IMR-90 (cell line): Measurements from ENCODE around the gene ZNF565. TPM values are rescaled to one million over a fixed set of nuclear protein-coding genes. Genes with fewer than 3 reads are reported as not detected.

Experiments
- ATAC-seq: fragments of 200-7000 bp; cut with Tn5 transposase; 2 replicates; pipeline ENCODE4 v1.9.1; 2020; ENCODE audit warnings: low read depth, mild to moderate bottlenecking, moderate library complexity
- BruUV-seq: library from RNA; stranded (reverse); fragments of 400-500 nt; replicated peaks from 2 replicates; lab custom pipeline; 2021; lab: Mats Ljungman, UMichigan
- CTCF ChIA-PET: fragments of 300-600 bp; formaldehyde crosslinking; extraction: SDS; loops from one replicate; lab custom pipeline; 2021; ENCODE audit warnings: antibody characterized with exemption; lab: Yijun Ruan, JAX
- POLR2A ChIA-PET: fragments of 300-600 bp; sonication (Branson Sonifier 250); formaldehyde crosslinking; loops from one replicate; lab custom pipeline; 2022; ENCODE audit warnings: antibody characterized with exemption; ENCODE audit not compliant: unreplicated experiment; lab: Charles Lee
- DNase-seq: peaks from one replicate; pipeline ENCODE4 v3.0.0; 2013
- H2AFZ ChIP-seq: replicated peaks from 2 replicates; pipeline ENCODE3; 2013; ENCODE audit warnings: low read length, mild to moderate bottlenecking; ENCODE audit not compliant: poor library complexity
- H2AK5ac ChIP-seq: 2 replicates; pipeline ENCODE4 v1.6.1; 2013; ENCODE audit warnings: low read depth, low read length, inconsistent platforms
- H2AK9ac ChIP-seq: replicated peaks from 2 replicates; pipeline ENCODE3; 2013; ENCODE audit warnings: mild to moderate bottlenecking, low read depth, low read length, moderate library complexity; ENCODE audit not compliant: poor library complexity
- H2BK120ac ChIP-seq: 2 replicates; pipeline ENCODE4 v1.6.1; 2013; ENCODE audit warnings: low read depth, low read length, inconsistent platforms
- H2BK15ac ChIP-seq: 3 replicates; pipeline ENCODE4 v1.6.1; 2013; ENCODE audit warnings: low read depth, low read length, inconsistent platforms
- H2BK20ac ChIP-seq: 2 replicates; pipeline ENCODE4 v1.6.1; 2013; ENCODE audit warnings: low read depth, mild to moderate bottlenecking, inconsistent platforms, low read length, moderate library complexity
- H2BK5ac ChIP-seq: 2 replicates; pipeline ENCODE4 v1.6.1; 2013; ENCODE audit warnings: mild to moderate bottlenecking, low read depth, low read length, inconsistent platforms; ENCODE audit not compliant: poor library complexity, severe bottlenecking
- H3K14ac ChIP-seq: replicated peaks from 2 replicates; pipeline ENCODE4 v1.6.1; 2013; ENCODE audit warnings: low read depth, low read length, inconsistent platforms
- H3K18ac ChIP-seq: 2 replicates; pipeline ENCODE4 v1.6.1; 2013; ENCODE audit warnings: low read depth, low read length, control low read depth
- H3K23ac ChIP-seq: 2 replicates; pipeline ENCODE4 v1.6.1; 2013; ENCODE audit warnings: low read depth, low read length, inconsistent platforms
- H3K27ac ChIP-seq: 2 replicates; pipeline ENCODE4 v1.5.1; 2013; ENCODE audit warnings: mild to moderate bottlenecking, control low read depth, low read length; ENCODE audit not compliant: insufficient read depth
- H3K27me3 ChIP-seq: 2 replicates; pipeline ENCODE4 v1.6.1; 2013; ENCODE audit warnings: low read length; ENCODE audit not compliant: control insufficient read depth, insufficient read depth
- H3K36me3 ChIP-seq: 2 replicates; pipeline ENCODE4 v1.6.1; 2013; ENCODE audit warnings: low read length, mixed read lengths; ENCODE audit not compliant: control insufficient read depth, insufficient read depth
- H3K4ac ChIP-seq: 2 replicates; pipeline ENCODE4 v1.6.1; 2013; ENCODE audit warnings: low read depth, low read length, inconsistent platforms
- H3K4me1 ChIP-seq: 2 replicates; pipeline ENCODE4 v1.6.1; 2013; ENCODE audit warnings: low read length, mixed read lengths; ENCODE audit not compliant: control insufficient read depth, insufficient read depth
- H3K4me2 ChIP-seq: 2 replicates; pipeline ENCODE4 v1.6.1; 2013; ENCODE audit warnings: low read depth, mild to moderate bottlenecking, control low read depth, low read length, moderate library complexity
- H3K4me3 ChIP-seq: 2 replicates; pipeline ENCODE4 v1.5.1; 2013; ENCODE audit warnings: low read depth, mild to moderate bottlenecking, control low read depth, low read length, moderate library complexity; ENCODE audit not compliant: insufficient read depth
- H3K56ac ChIP-seq: 2 replicates; pipeline ENCODE4 v1.6.1; 2013; ENCODE audit warnings: low read length, inconsistent platforms; ENCODE audit not compliant: insufficient read depth; ENCODE audit errors: extremely low read depth
- H3K79me1 ChIP-seq, 2 experiments: 2 replicates each; pipeline ENCODE4 v1.6.1; 2013; ENCODE audit warnings: low read length in 2 of 2, inconsistent platforms in 1 of 2, low read depth in 1 of 2
- H3K9ac ChIP-seq: 2 replicates; pipeline ENCODE4 v1.6.1; 2013; ENCODE audit warnings: low read depth, low read length, control low read depth
- H3K9me1 ChIP-seq: 2 replicates; pipeline ENCODE4 v1.6.1; 2013; ENCODE audit warnings: low read length, inconsistent platforms; ENCODE audit not compliant: insufficient read depth
- H3K9me3 ChIP-seq: 2 replicates; pipeline ENCODE4 v1.6.1; 2013; ENCODE audit warnings: low read length; ENCODE audit not compliant: control insufficient read depth, insufficient read depth
- H4K20me1 ChIP-seq: 2 replicates; pipeline ENCODE4 v1.6.1; 2013; ENCODE audit warnings: low read length, inconsistent platforms; ENCODE audit not compliant: insufficient read depth
- H4K5ac ChIP-seq: 2 replicates; pipeline ENCODE4 v1.6.1; 2013; ENCODE audit warnings: mild to moderate bottlenecking, low read depth, low read length, control low read depth
- H4K8ac ChIP-seq, 2 experiments: 2 replicates each; pipeline ENCODE4 v1.6.1; 2013; ENCODE audit warnings: low read depth in 2 of 2, low read length in 2 of 2, control low read depth in 1 of 2, inconsistent platforms in 1 of 2
- H4K91ac ChIP-seq: 2 replicates; pipeline ENCODE4 v1.6.1; 2013; ENCODE audit warnings: low read depth, low read length, inconsistent platforms; ENCODE audit not compliant: insufficient read depth
- BHLHE40 ChIP-seq: fragments of 150-350 bp; IDR thresholded peaks from 2 replicates; pipeline ENCODE4 v1.6.1; 2016; ENCODE audit warnings: mild to moderate bottlenecking, low read depth, low read length
- MXI1 ChIP-seq: IDR thresholded peaks from 2 replicates; pipeline ENCODE4 v1.6.1; 2012; ENCODE audit warnings: low read depth, mild to moderate bottlenecking, low read length, moderate library complexity, borderline replicate concordance
- NFE2L2 ChIP-seq: fragments of 150-350 bp; IDR thresholded peaks from 2 replicates; pipeline ENCODE4 v1.6.1; 2016; ENCODE audit warnings: low read depth, mild to moderate bottlenecking, low read length
- POLR2A ChIP-seq: IDR thresholded peaks from 2 replicates; pipeline ENCODE4 v1.6.1; 2012; ENCODE audit warnings: mild to moderate bottlenecking, low read depth, low read length
- RFX5 ChIP-seq: IDR thresholded peaks from 2 replicates; pipeline ENCODE4 v1.8.0; 2012; ENCODE audit warnings: low read depth, mild to moderate bottlenecking, low read length, moderate library complexity
- WGBS, 2 experiments: methylation state at CpG; one replicate each; pipeline versions ENCODE4 v1.1.5 to v1.1.7; 2013; ENCODE audit warnings: missing lambda C conversion rate in 2 of 2; ENCODE audit not compliant: insufficient read length in 1 of 2; ENCODE audit errors: extremely low coverage in 2 of 2; 5-methylcytosine and 5-hydroxymethylcytosine counted together
- dilution Hi-C: fragments of 300-500 bp; cut with HindIII; formaldehyde crosslinking; loops from one replicate; pipeline ENCODE4 v1.14.3; 2018; ENCODE audit warnings: low sequenced_read_pairs; ENCODE audit not compliant: unreplicated experiment
- in situ Hi-C: fragments of 300-500 bp; cut with MboI; formaldehyde crosslinking; loops from 3 replicates; pipeline ENCODE4 v1.14.3; 2019; ENCODE audit warnings: low sequenced_read_pairs, inconsistent platforms, mixed read lengths
- intact Hi-C: fragments of 100-400 bp; cut with micrococcal nuclease; formaldehyde crosslinking; loops from 2 replicates; pipeline ENCODE4 v1.10.0; 2022
- polyA plus RNA-seq, 3 experiments: library from polyadenylated mRNA; depleted of rRNA; stranded (reverse); fragments of >200 nt; gene quantifications; 2 replicates each; pipeline ENCODE4 v1.2.3, GENCODE V29; 2012; ENCODE audit warnings: low replicate concordance in 1 of 3
- total RNA-seq: library from RNA; depleted of rRNA; stranded (reverse); fragments of >200 nt; gene quantifications from 2 replicates; pipeline ENCODE4 v1.2.3, GENCODE V29; 2012
- TF ChIP-seq, protein P1 (sequence below): fragments of 150-350 bp; IDR thresholded peaks from 2 replicates; pipeline ENCODE4 v1.6.1; 2017; ENCODE audit warnings: mild to moderate bottlenecking, antibody characterized with exemption, low read length, low read depth
- TF ChIP-seq, protein P2 (sequence below): fragments of 150-350 bp; IDR thresholded peaks from 2 replicates; pipeline ENCODE4 v1.6.1; 2016; ENCODE audit warnings: low read depth, mild to moderate bottlenecking, low read length, moderate library complexity, borderline replicate concordance

Gene ZNF565
- total and polyA plus RNA-seq, 2 of the 4 experiments (the other 2 are of a cell fraction), result 2.3 to 7.5 TPM

DNA sequence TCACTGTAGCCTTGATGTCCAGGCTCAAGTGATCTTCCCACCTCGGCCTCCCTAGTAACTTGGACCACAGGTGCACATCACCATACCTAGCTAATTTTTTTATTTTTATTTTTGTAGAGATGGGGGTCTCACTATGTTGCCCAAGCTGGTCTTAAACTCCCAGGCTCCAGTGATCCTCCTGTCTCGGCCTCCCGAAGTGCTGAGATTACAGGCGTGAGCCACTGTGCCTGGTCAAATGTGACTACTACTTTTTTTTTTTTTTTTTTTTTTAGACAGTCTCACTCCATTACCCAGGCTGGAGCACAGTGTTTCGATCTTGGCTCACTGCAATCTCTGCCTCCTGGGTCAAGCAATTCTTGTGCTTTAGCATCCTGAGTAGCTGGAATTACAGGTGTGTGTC lies 41.6 kb downstream of the ZNF565 start:
- H3K4ac ChIP-seq, result no peak overlapping the region
- no peak overlapping the region for H2BK15ac ChIP-seq
- no peak overlapping the region for H3K23ac ChIP-seq
- H4K5ac ChIP-seq, result no peak overlapping the region
- no peak overlapping the region for H2BK120ac ChIP-seq
- no peaks in the 10 kb centered on the region for H3K9me1 ChIP-seq
- no peaks in the 10 kb centered on the region for H3K27me3 ChIP-seq
- TF ChIP-seq POLR2A, result no peak
- no peak for TF ChIP-seq RFX5
- TF ChIP-seq, protein P1, sequence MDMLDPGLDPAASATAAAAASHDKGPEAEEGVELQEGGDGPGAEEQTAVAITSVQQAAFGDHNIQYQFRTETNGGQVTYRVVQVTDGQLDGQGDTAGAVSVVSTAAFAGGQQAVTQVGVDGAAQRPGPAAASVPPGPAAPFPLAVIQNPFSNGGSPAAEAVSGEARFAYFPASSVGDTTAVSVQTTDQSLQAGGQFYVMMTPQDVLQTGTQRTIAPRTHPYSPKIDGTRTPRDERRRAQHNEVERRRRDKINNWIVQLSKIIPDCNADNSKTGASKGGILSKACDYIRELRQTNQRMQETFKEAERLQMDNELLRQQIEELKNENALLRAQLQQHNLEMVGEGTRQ, result no peak
- TF ChIP-seq BHLHE40, result no peak
- TF ChIP-seq, protein P2, sequence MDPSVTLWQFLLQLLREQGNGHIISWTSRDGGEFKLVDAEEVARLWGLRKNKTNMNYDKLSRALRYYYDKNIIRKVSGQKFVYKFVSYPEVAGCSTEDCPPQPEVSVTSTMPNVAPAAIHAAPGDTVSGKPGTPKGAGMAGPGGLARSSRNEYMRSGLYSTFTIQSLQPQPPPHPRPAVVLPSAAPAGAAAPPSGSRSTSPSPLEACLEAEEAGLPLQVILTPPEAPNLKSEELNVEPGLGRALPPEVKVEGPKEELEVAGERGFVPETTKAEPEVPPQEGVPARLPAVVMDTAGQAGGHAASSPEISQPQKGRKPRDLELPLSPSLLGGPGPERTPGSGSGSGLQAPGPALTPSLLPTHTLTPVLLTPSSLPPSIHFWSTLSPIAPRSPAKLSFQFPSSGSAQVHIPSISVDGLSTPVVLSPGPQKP, result no peak
- no peak for TF ChIP-seq NFE2L2
- no peak for TF ChIP-seq MXI1
- no peak overlapping the region for H3K18ac ChIP-seq
- H3K36me3 ChIP-seq, result no peaks in the 10 kb centered on the region
- no peak overlapping the region for H2BK5ac ChIP-seq
- no peaks in the 10 kb centered on the region for H3K9me3 ChIP-seq
- no peaks in the 10 kb centered on the region for H4K20me1 ChIP-seq
- in situ Hi-C loops, result loop anchor here (5.0 kb wide), 1 partner anchor 46 kb away; no protein-coding TSS in a partner anchor
- dilution Hi-C loops, result no loop called here
- H3K79me1 ChIP-seq, result no peaks in the 10 kb centered on the region
- H3K9ac ChIP-seq, result no peak overlapping the region
- H2BK20ac ChIP-seq, result no peak overlapping the region
- H3K14ac ChIP-seq, result no peak overlapping the region
- H3K27ac ChIP-seq, result no peak overlapping the region
- H3K56ac ChIP-seq, result no peak overlapping the region
- ChIA-PET POLR2A (no interaction called here), CTCF (interaction anchor here (0.6 to 2.3 kb wide), 2 partner anchors 8 to 45 kb away, joined by 3 to 12 read pairs; no protein-coding TSS in a partner anchor)
- BruUV-seq, result no TSS peak
- H3K4me3 ChIP-seq, result no peak overlapping the region
- DNase-seq (no peak), ATAC-seq (no peak)
- H3K4me2 ChIP-seq, result no peak overlapping the region
- H4K8ac ChIP-seq, result no peak overlapping the region
- intact Hi-C loops, result no loop called here
- no peak overlapping the region for H4K91ac ChIP-seq
- no peak overlapping the region for H2AK5ac ChIP-seq
- H2AK9ac ChIP-seq, result no peak overlapping the region
- no CpG with 5 or more reads among the region's 5 CpGs for WGBS, 2 experiments
- no peak overlapping the region for H2AFZ ChIP-seq
- H3K4me1 ChIP-seq, result peaks cover 4% of the 10 kb centered on the region; the same call in 1 of the 2 replicates
